Measurements from ENCODE around the gene ZC3H18.

- TF ChIP-seq REST (IDR thresholded peaks at IDR 0.05; ENCODE audit: low read depth) (no peak), EP300 (IDR thresholded peaks at IDR 0.05; ENCODE audit: borderline replicate concordance) (no peak), CREB1 (IDR thresholded peaks at IDR 0.05; ENCODE audit: low read depth) (no peak), CEBPB (IDR thresholded peaks at IDR 0.05) (no peak), YY1 (IDR thresholded peaks at IDR 0.05; ENCODE audit: low read depth) (no peak), TAF1 (IDR thresholded peaks at IDR 0.05; ENCODE audit: low read depth) (no peak), TEAD4 (IDR thresholded peaks at IDR 0.05) (no peak), MAX (IDR thresholded peaks at IDR 0.05) (no peak), NFIC (IDR thresholded peaks at IDR 0.05) (no peak), EGR1 (IDR thresholded peaks at IDR 0.05) (no peak), ZBTB7A (IDR thresholded peaks at IDR 0.05; ENCODE audit: low read depth) (no peak)
Measured at GRCh38 chr16:88537859-88538258, 32.3 kb upstream of the ZC3H18 start.
